Heart left ventricle (tissue), 16 donors: Measurements from ENCODE around the gene PCED1B. TPM values are rescaled to one million over a fixed set of nuclear protein-coding genes. Genes with fewer than 3 reads are reported as not detected.

Source experiments
- ATAC-seq, 4 donors: fragments of 200-7000 bp; cut with Tn5 transposase; one replicate each; pipeline ENCODE4 v1.9.1; 2020 to 2022; ENCODE audit warnings: moderate library complexity in 4 of 4, mild to moderate bottlenecking in 3 of 4, moderate number of reproducible peaks in 1 of 4
- DNase-seq, 5 donors: peaks; one replicate each; pipeline ENCODE4 v3.0.0-alpha.2; 2020
- H3K27ac ChIP-seq, 12 donors: fragments of 200-600 bp; sonication (generic) in 4 of 12; one replicate each; pipeline versions ENCODE4 v1.5.0 to v1.8.0; 2016 to 2022; ENCODE audit warnings: mild to moderate bottlenecking in 2 of 12
- H3K27me3 ChIP-seq, 9 donors: fragments of 200-600 bp; sonication (generic) in 2 of 9; one replicate each; pipeline versions ENCODE4 v1.5.1 to v1.8.0; 2016 to 2022; ENCODE audit warnings: mild to moderate bottlenecking in 3 of 9
- H3K36me3 ChIP-seq, 9 donors: fragments of 200-600 bp; sonication (generic) in 2 of 9; one replicate each; pipeline versions ENCODE4 v1.5.0 to v1.8.0; 2018 to 2022; ENCODE audit warnings: mild to moderate bottlenecking in 2 of 9
- H3K4me1 ChIP-seq, 12 donors: fragments of 200-600 bp; sonication (generic) in 4 of 12; one replicate each; pipeline versions ENCODE4 v1.5.0 to v1.8.0; 2016 to 2022; ENCODE audit warnings: mild to moderate bottlenecking in 3 of 12
- H3K4me3 ChIP-seq, 12 donors: fragments of 200-600 bp; sonication (generic) in 4 of 12; one replicate each; pipeline versions ENCODE4 v1.5.0 to v1.8.0; 2017 to 2022; ENCODE audit warnings: mild to moderate bottlenecking in 9 of 12, moderate library complexity in 4 of 12
- H3K9me3 ChIP-seq, 12 donors: fragments of 200-600 bp; sonication (generic) in 4 of 12; one replicate each; pipeline versions ENCODE4 v1.5.0 to v1.8.0; 2016 to 2022; ENCODE audit warnings: mild to moderate bottlenecking in 1 of 12
- POLR2A ChIP-seq, 2 donors: fragments of 450-650 bp; IDR thresholded peaks; one replicate each; pipeline ENCODE4 v1.6.1; 2017; ENCODE audit warnings: antibody characterized with exemption in 2 of 2, mild to moderate bottlenecking in 2 of 2, moderate library complexity in 2 of 2
- WGBS, 4 donors: extraction: QIAGEN DNeasy Blood & Tissue Kit in 2 of 4; methylation state at CpG; one replicate each; pipeline versions ENCODE4 v1.1.5 to v1.1.7; 2013 to 2018; 5-methylcytosine and 5-hydroxymethylcytosine counted together
- intact Hi-C, 10 donors: fragments of 100-400 bp; cut with DNase I; formaldehyde crosslinking; loops; one replicate each; pipeline versions ENCODE4 v1.11.1 to v1.14.2; 2022
- microRNA-seq, 4 donors: library from miRNA; unstranded; fragments of <30 nt; microRNA quantifications; one replicate each; pipeline versions ENCODE4 to v1.2.0, GENCODE V29; 2017 to 2020
- polyA plus RNA-seq, 2 donors: library from polyadenylated mRNA; stranded (reverse); fragments of 200-250 nt; gene quantifications; one replicate each; pipeline ENCODE4 v1.2.3, GENCODE V29; 2013
- total RNA-seq, 9 donors: library from RNA; depleted of rRNA in 2 of 9; stranded (reverse); fragments of >200 nt in 2 of 9; fragmentation: NEBNext Ultra II Directional in 3 of 9; extraction: Animal tissue kit (Norgen Biotek cat#: 25700) in 3 of 9; gene quantifications; one replicate each; pipeline versions ENCODE4 v1.1.0 to v1.2.4, GENCODE V29; 2016 to 2023
- TF ChIP-seq, protein P1 (sequence below), 12 donors: fragments of 200-600 bp; sonication (generic) in 4 of 12; IDR thresholded peaks; one replicate each; pipeline versions ENCODE4 v1.5.0 to v1.8.0; 2018 to 2022; ENCODE audit warnings: antibody characterized with exemption in 12 of 12, mild to moderate bottlenecking in 5 of 12
- donor health status: ischemic (EF 13 %, LVEDD 7.1; RV severe dilation, severe dysfunction).
- donor health status: healthy with polysubstance abuse.
- donor health status: DM: no; HTN: yes; CAD: no.
- donor health status: DM: no; HTN: no; CAD: no.
- donor health status: ischemic (EF 25% LVEDD 6.9; RV normal size, moderate dysfunction).
- donor health status: ischemic (EF 25% LVEDD 5.7; RV mildly dilated, moderate dysfunction).
- donor health status: healthy.
- donor health status: DM: yes; HTN: yes; CAD: no.
- donor health status: ischemic (EF 35%, LVEDD 5.7; RV mildly dilated, moderate dysfunction).
- donor health status: nonischemic (EF 11% LVEDD 7.7; RV severe dilation, severe dysfunction).
- donor health status: DM: yes; HTN: yes; CAD: no.
- donor health status: PGD.
- donor health status: ischemic (EF 29% LVEDD 5.4; RV normal size, mild dysfunction).
- donor health status: nonischemic (EF 23%, LVEDD 6.1; RV moderate dilation, normal function).

Gene PCED1B
- total and polyA plus RNA-seq, 11 donors, result 0.39 to 9.5 (median 0.72) TPM; not detected in 2

- DNase-seq, result no peak
These were observed 201.3 kb downstream of the PCED1B start for GRCh38 chr12:47280543-47281300.

GRCh38 chr12:47281667-47282171 is 202.3 kb downstream of the PCED1B start:
- ATAC-seq, result peak in 2 of 4 donors; percentile 33 to 70
- WGBS, 4 donors, result 62 to 72% (median 66%) methylated on average over 4 of the region's 4 CpGs

More at GRCh38 chr12:47280543-47281300, 201.3 kb downstream of the PCED1B start:
- no peak overlapping the region for H3K4me3 ChIP-seq
- H3K36me3 ChIP-seq, result no peaks in the 10 kb centered on the region
- intact Hi-C loops, result no loop called here
- ATAC-seq, result no peak
- 86 to 88% (median 87%) methylated on average over 7 of the region's 7 CpGs for WGBS, 4 donors
- no peaks in the 10 kb centered on the region for H3K9me3 ChIP-seq
- no peaks in the 10 kb centered on the region for H3K27me3 ChIP-seq
- TF ChIP-seq POLR2A (IDR thresholded peaks at IDR 0.05), result no peak
- TF ChIP-seq, protein P1, sequence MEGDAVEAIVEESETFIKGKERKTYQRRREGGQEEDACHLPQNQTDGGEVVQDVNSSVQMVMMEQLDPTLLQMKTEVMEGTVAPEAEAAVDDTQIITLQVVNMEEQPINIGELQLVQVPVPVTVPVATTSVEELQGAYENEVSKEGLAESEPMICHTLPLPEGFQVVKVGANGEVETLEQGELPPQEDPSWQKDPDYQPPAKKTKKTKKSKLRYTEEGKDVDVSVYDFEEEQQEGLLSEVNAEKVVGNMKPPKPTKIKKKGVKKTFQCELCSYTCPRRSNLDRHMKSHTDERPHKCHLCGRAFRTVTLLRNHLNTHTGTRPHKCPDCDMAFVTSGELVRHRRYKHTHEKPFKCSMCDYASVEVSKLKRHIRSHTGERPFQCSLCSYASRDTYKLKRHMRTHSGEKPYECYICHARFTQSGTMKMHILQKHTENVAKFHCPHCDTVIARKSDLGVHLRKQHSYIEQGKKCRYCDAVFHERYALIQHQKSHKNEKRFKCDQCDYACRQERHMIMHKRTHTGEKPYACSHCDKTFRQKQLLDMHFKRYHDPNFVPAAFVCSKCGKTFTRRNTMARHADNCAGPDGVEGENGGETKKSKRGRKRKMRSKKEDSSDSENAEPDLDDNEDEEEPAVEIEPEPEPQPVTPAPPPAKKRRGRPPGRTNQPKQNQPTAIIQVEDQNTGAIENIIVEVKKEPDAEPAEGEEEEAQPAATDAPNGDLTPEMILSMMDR (IDR thresholded peaks at IDR 0.05), result no peak
- peaks cover 0 to 29% (median 15%) of the 10 kb centered on the region in 12 donors for H3K4me1 ChIP-seq
- no peak overlapping the region for H3K27ac ChIP-seq

DNA sequence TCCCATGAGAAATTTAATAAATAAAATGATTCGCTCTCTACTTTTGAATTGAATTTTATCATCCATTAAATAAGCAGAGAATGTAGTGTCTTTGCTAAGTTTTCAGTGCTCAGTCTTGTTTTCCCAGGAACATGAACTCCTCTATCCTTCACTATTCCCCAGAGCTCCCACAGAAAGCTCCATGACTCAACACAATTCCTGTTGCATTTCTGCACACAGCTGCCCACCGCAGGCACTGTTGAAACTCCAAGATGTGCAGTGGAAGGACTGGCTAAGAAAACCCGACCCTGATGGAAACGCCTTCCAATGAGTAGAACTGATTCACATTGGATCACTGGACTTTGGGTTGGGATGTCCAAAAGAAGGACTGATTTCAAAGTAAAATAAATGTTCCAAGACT is 202.8 kb downstream of the PCED1B start:
- H3K27ac ChIP-seq, result peak overlapping the region in 3 of 12 donors; percentile 4 to 29 (median 13)
- no peaks in the 10 kb centered on the region for H3K27me3 ChIP-seq
- no peaks in the 10 kb centered on the region for H3K9me3 ChIP-seq
- TF ChIP-seq POLR2A (IDR thresholded peaks at IDR 0.05), result no peak
- TF ChIP-seq, protein P1 (IDR thresholded peaks at IDR 0.05), result no peak
- intact Hi-C loops, result no loop called here
- peaks cover 0 to 17% (median 7%) of the 10 kb centered on the region in 12 donors for H3K4me1 ChIP-seq
- H3K4me3 ChIP-seq, result no peak overlapping the region
- H3K36me3 ChIP-seq, result no peaks in the 10 kb centered on the region
- DNase-seq, result peak in 3 of 5 donors; percentile 19 to 45 (median 30)
- 70 to 75% (median 73%) methylated on average over 4 of the region's 4 CpGs for WGBS, 4 donors
- ATAC-seq, result peak; percentile 32 to 91 (median 76)

More at GRCh38 chr12:47281667-47282171, 202.3 kb downstream of the PCED1B start:
- no peaks in the 10 kb centered on the region for H3K27me3 ChIP-seq
- TF ChIP-seq, protein P1 (IDR thresholded peaks at IDR 0.05), result no peak
- no peak for TF ChIP-seq POLR2A (IDR thresholded peaks at IDR 0.05)
- peak overlapping the region in 3 of 12 donors; percentile 13 to 43 (median 29) for H3K27ac ChIP-seq
- H3K36me3 ChIP-seq, result no peaks in the 10 kb centered on the region
- no peak overlapping the region for H3K4me3 ChIP-seq
- DNase-seq, result no peak
- peaks cover 0 to 21% (median 11%) of the 10 kb centered on the region in 12 donors for H3K4me1 ChIP-seq
- intact Hi-C loops, result no loop called here
- no peaks in the 10 kb centered on the region for H3K9me3 ChIP-seq

Small RNAs within 50 kb of the gene (microRNA-seq; reads per million reads assigned to microRNA genes)
- gene MIR4698, result 0 to 0.06 (median 0) reads per million in 4 donors

Other genes with a start within 250 kb of the PCED1B start
- 1 to 10 TPM in 8 of 9 donors, under 1 TPM in 1; 0.77 to 3.0 (median 1.5) TPM for gene AMIGO2, start 338 bp downstream of the PCED1B start, total RNA-seq
- 1 to 10 TPM; 1.4 to 1.5 TPM for gene AMIGO2, start 338 bp downstream of the PCED1B start, polyA plus RNA-seq